Smooth muscle cell (in vitro differentiated cells): ENCODE measurements around the gene FAM131C. TPM values are rescaled to one million over a fixed set of nuclear protein-coding genes. Genes with fewer than 3 reads are reported as not detected.
A peak's percentile ranks its signal among the peaks of the same experiment; 100 is the strongest.

Experiments
- DNase-seq: peaks from one replicate; lab custom pipeline; 2025; ENCODE audit not compliant: unreplicated experiment; lab: John Stamatoyannopoulos, UW
- H2AFZ ChIP-seq: fragments of 200-600 bp; sonication (generic); 2 replicates; pipeline ENCODE4 v1.6.0; 2016; ENCODE audit warnings: antibody characterized with exemption, low read depth, mild to moderate bottlenecking
- H3F3A ChIP-seq: fragments of 200-600 bp; sonication (generic); 2 replicates; pipeline ENCODE4 v1.6.0; 2017; ENCODE audit warnings: antibody characterized with exemption, low read depth
- H3K27ac ChIP-seq: fragments of 200-600 bp; sonication (generic); 2 replicates; pipeline ENCODE4 v1.5.1; 2016; ENCODE audit warnings: low read depth, mild to moderate bottlenecking
- H3K27me3 ChIP-seq: fragments of 200-600 bp; sonication (generic); 2 replicates; pipeline ENCODE4 v1.6.1; 2016; ENCODE audit warnings: low read depth, mild to moderate bottlenecking
- H3K36me3 ChIP-seq: fragments of 200-600 bp; sonication (generic); 2 replicates; pipeline ENCODE4 v1.5.1; 2016; ENCODE audit warnings: low read depth
- H3K4me1 ChIP-seq: fragments of 200-600 bp; sonication (generic); 2 replicates; pipeline ENCODE4 v1.5.1; 2016; ENCODE audit warnings: low read depth
- H3K4me2 ChIP-seq: fragments of 200-600 bp; sonication (generic); 2 replicates; pipeline ENCODE4 v1.6.0; 2016; ENCODE audit warnings: mild to moderate bottlenecking
- H3K4me3 ChIP-seq: fragments of 200-600 bp; sonication (generic); 2 replicates; pipeline ENCODE4 v1.5.1; 2016; ENCODE audit warnings: mild to moderate bottlenecking
- H3K79me2 ChIP-seq: fragments of 200-600 bp; sonication (generic); 2 replicates; pipeline ENCODE4 v1.6.0; 2016; ENCODE audit warnings: low read depth, mild to moderate bottlenecking
- H3K9ac ChIP-seq: fragments of 200-600 bp; sonication (generic); 2 replicates; pipeline ENCODE4 v1.6.0; 2016; ENCODE audit warnings: low read depth
- H3K9me3 ChIP-seq: fragments of 200-600 bp; sonication (generic); replicated peaks from 2 replicates; pipeline ENCODE4 v1.5.1; 2016; ENCODE audit warnings: low read depth
- H4K20me1 ChIP-seq: fragments of 200-600 bp; sonication (generic); 2 replicates; pipeline ENCODE4 v1.6.0; 2016; ENCODE audit warnings: low read depth
- CTCF ChIP-seq: fragments of 200-600 bp; sonication (generic); IDR thresholded peaks from 2 replicates; pipeline ENCODE4 v1.5.1; 2017; ENCODE audit warnings: borderline replicate concordance, mild to moderate bottlenecking, antibody characterized with exemption; ENCODE audit not compliant: insufficient read depth, poor library complexity, severe bottlenecking
- WGBS: methylation state at CpG from one replicate; pipeline ENCODE4 v1.1.7; 2016; ENCODE audit warnings: low lambda C conversion rate; 5-methylcytosine and 5-hydroxymethylcytosine counted together
- polyA plus RNA-seq: library from polyadenylated mRNA; unstranded; fragments of >200 nt; fragmentation: Nextera tagmentation; extraction: Ambion mirVana; gene quantifications from 2 replicates; pipeline ENCODE4 v1.2.1, GENCODE V29; 2016
- total RNA-seq: library from RNA; depleted of rRNA; stranded (reverse); fragments of >200 nt; gene quantifications from 2 replicates; pipeline ENCODE4 v1.2.3, GENCODE V29; 2014

Gene FAM131C
- total and polyA plus RNA-seq, 2 experiments from 2014 or later, result 1.4 to 1.5 TPM

- no peak overlapping the region for H3K4me2 ChIP-seq
- H3K27me3 ChIP-seq, result peaks cover 3% of the 10 kb centered on the region
- H3K27ac ChIP-seq, result no peak overlapping the region
- no peaks in the 10 kb centered on the region for H3K9me3 ChIP-seq
- H4K20me1 ChIP-seq, result no peaks in the 10 kb centered on the region
- peaks cover 12% of the 10 kb centered on the region for H3K4me1 ChIP-seq
- no peak overlapping the region for H2AFZ ChIP-seq
- TF ChIP-seq CTCF, result no peak
- no peaks in the 10 kb centered on the region for H3K36me3 ChIP-seq
- no peak overlapping the region for H3K9ac ChIP-seq
- no peak overlapping the region for H3K4me3 ChIP-seq
- H3F3A ChIP-seq, result no peaks in the 10 kb centered on the region
- DNase-seq, result no peak
- H3K79me2 ChIP-seq, result no peaks in the 10 kb centered on the region
- whole genome bisulfite sequencing, result 73% methylated on average over 11 of the region's 11 CpGs
Measured at GRCh38 chr1:16068356-16069270, 4.8 kb downstream of the FAM131C start.

GRCh38 chr1:16067933-16068332, 5.5 kb downstream of the FAM131C start:
- Histone ChIP-seq H3K4me1 (peaks cover 12% of the 10 kb centered on the region), H4K20me1 (no peaks in the 10 kb centered on the region), H3K4me2 (no peak overlapping the region), H3K27ac (no peak overlapping the region), H3K79me2 (no peaks in the 10 kb centered on the region), H3K36me3 (no peaks in the 10 kb centered on the region), H3K27me3 (peaks cover 3% of the 10 kb centered on the region), H2AFZ (no peak overlapping the region), H3K9me3 (no peaks in the 10 kb centered on the region), H3K4me3 (no peak overlapping the region), H3F3A (no peaks in the 10 kb centered on the region), H3K9ac (peak overlapping the region; percentile 51)
- TF ChIP-seq CTCF, result no peak
- 90% methylated on average over 13 of the region's 13 CpGs for WGBS
- no peak for DNase-seq

GRCh38 chr1:16067127-16067768, 6.2 kb downstream of the FAM131C start:
- Histone ChIP-seq H2AFZ (no peak overlapping the region), H3K4me3 (no peak overlapping the region), H3K27me3 (no peaks in the 10 kb centered on the region), H3K36me3 (no peaks in the 10 kb centered on the region), H3K4me1 (peaks cover 12% of the 10 kb centered on the region), H3K9ac (peak overlapping the region; percentile 51), H4K20me1 (no peaks in the 10 kb centered on the region), H3K9me3 (no peaks in the 10 kb centered on the region), H3F3A (no peaks in the 10 kb centered on the region), H3K4me2 (no peak overlapping the region), H3K79me2 (no peaks in the 10 kb centered on the region), H3K27ac (peak overlapping the region; percentile 31)
- whole genome bisulfite sequencing, result 64% methylated on average over 6 of the region's 6 CpGs
- TF ChIP-seq CTCF, result no peak
- no peak for DNase-seq
